DMS114 treated with DMSO at 0.1 percent for 48 hours (cell line): ENCODE measurements around the gene ACSF3.
"Not testable (repeated sequence)": the region's sequence is repeated elsewhere in the genome, so short reads cannot be mapped to it uniquely, and the experiment has no call there.

ENCODE experiments used
- DNase-seq: peaks from one replicate; lab custom pipeline; 2025; ENCODE audit not compliant: unreplicated experiment; lab: John Stamatoyannopoulos, UW

The ACSF3 gene

DNA sequence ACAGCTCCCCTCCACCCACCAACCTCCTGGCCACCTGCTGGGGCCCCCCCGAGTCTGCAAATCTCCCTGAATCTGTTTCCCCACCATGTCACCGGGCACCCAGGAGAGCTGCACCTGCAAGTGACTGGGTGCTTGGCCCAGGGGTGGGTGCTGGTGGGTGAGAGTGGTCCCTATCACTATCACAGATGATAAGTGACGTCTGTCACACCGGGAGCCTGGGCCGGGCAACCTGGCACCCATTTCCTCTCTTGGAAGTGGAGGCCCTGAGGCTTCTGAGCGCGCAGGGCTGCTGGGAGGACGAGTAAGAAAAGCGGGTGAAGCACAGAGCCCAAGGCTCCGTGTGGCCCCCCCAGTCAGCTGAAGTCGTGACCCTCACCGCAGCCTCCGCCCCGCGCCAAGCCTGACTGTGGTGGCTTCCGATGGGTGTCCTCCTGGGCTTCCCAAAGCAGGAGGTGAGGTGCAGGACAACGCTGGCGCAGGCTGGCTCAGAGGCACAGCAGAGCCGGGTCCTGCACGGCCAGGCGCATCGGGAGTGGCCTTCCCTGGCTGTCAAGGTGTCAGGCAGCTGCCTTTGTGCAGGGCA lies 21.0 kb upstream of the ACSF3 start:
- no peak for DNase-seq

DNA sequence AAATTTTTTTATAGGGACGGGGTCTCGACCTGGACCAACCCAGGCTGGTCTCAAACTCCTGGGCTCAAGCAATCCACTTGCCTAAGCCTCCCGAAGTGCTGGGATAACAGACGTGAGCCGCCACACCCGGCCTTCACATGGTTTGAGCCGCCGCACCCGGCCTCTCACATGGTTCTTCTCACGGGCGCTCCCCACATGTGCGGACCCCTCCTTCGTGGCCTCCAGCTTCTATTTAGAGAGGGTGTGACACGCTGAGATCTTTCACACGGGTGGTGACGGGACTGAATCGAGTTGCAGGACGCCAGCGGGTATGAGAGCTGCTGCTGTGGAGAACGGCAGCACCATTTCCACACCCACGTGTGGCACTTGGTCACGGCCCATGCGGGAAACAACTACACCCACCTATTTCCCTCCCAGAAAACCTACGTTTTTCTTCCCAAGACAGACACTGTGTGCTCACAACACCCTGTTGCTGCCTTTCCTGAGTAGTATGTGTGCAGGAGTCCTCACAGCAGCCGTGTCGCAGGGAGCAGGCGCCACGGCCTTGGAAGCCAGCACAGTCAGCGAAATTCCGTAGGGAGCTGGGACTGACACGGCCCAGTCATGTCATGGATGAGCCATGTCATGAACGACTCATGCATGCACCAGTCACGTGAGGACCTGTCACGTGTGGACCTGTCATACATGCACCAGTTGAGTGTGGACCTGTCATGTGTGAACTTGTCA lies 20.1 kb upstream of the ACSF3 start:
- no peak for DNase-seq

DNA sequence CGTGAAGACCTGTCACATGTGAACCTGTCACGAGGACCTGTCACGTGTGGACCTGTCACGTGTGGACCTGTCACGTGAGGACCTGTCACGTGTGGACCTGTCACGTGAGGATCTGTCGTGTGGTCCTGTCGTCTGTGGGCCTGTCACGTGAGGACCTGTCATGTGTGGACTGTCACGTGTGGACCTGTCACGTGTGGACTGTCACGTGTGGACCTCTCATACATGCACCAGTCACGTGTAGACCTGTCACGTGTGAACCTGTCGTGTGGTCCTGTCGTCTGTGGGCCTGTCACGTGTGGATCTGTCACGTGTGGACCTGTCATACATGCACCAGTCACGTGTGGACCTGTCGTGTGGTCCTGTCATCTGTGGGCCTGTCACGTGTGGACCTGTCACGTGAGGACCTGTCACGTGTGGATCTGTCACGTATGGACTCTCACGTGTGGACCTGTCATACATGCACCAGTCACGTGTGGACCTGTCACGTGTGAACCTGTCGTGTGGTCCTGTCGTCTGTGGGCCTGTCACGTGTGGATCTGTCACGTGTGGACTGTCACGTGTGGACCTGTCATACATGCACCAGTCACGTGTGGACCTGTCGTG lies 19.5 kb upstream of the ACSF3 start:
- not testable (repeated sequence) for DNase-seq

DNA sequence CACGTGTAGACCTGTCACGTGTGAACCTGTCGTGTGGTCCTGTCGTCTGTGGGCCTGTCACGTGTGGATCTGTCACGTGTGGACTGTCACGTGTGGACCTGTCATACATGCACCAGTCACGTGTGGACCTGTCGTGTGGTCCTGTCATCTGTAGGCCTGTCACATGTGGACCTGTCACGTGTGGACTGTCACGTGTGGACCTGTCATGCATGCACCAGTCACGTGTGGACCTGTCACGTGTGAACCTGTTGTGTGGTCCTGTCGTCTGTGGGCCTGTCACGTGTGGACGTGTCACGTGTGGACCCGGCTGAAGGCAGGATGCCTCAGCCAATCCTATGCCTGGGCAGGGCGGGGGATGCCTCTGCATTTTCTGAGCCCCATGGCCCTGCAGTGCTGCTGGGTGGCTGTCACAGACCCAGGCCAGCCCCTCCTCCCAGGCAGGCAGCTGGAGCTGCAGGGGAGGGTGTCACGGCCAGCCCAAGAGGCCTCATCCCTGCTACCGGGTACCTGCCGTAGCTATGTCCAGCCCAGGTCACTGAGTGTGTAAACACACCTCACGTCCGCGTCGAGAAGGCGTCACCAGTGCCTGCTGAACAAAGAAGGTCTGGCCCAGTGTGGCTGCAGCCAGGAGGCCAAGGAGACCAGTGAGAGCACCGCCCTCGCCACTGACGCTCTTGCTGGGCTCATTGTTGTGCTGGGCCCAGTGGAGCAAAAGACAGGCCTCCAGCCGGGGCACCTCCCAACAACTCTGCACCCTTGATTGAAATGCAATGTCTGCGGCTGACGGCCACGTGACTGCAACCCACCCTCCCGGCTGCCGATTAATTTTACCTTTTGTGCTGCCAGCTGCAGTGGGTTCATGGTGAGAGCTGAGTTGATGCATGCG lies 18.6 kb upstream of the ACSF3 start:
- no peak for DNase-seq

DNA sequence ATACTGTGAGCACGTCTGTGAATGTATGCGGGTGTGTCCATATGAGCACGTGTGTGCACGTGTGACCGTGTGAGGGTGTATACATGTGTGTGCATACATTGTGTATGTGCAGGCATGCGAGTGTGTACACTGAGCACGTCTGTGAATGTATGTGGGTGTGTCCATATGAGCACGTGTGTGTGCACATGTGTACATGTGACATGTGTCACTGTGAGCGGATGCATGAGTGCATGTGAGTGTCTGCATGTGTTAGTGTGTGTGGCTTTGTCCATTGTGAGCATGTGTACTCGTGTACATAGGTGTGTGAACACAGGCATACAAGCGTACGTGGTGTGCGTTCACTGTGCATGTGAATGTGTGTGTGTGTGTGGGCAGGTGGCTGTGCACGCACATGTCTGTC lies 17.5 kb upstream of the ACSF3 start:
- no peak for DNase-seq

DNA sequence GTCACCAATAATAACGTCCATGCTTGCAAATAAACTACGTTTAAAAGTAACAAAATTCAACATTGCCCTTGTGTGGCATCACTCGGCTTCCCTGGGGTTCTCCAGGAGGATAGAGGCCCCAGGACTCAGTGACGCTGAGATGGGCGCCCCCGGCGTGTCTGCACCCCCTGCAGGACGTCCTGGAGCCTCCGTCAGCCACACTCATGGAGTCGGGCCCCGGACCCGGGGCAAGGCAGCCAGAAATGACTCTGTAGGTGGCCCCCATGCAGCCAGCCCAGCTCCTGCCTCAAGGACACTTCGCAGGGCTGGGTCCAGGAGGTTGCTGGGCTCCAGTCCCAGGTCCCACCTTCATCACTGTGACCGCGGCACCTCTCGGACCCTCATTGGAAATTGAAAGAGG lies 16.6 kb upstream of the ACSF3 start:
- no peak for DNase-seq

DNA sequence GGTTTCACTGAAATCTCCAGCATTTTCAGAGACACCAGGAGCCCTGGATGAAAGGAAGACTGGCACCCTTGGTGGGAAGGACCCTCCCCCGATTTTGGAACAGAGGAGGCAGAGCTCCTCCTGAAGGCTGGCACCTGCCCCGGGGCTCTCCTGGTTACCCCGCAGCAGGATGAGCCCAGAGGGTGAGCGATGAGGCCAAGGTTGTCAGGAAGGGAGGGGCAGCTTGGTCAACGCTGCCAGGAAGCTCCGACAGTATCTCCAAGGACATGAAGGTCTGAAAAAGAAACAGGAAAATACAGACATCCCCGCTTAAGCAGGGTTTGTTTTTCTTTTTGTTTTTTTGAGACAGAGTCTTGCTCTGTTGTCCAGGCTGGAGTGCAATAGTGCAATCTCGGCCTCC lies 15.5 kb upstream of the ACSF3 start:
- DNase-seq, result no peak

DNA sequence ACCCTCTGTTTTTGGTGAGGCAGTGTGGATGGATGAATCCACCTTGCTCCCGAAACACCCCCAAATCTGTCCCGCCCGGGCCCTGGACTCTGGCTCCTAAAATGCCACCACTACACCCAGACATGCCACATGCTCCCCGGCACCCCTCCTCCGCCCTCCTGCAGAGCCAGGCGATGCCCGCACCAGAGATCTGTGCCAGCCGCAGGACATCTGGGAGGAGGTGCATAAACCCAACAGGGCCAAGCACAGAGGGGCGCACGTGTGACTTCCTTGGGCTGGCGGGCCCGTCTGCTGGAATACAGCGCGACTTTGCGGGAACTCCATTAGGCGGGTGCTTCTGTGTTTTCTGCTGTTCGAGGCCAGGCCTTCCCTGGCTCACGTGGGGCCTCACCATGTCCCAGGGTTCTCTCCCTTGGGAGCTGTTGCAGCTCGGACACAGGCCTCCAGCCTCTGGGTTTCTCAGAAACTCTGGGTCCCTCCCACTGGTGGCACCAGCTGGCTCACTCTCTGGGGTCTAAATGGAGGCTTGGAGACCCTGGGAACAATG lies 14.1 kb upstream of the ACSF3 start:
- DNase-seq, result no peak

DNA sequence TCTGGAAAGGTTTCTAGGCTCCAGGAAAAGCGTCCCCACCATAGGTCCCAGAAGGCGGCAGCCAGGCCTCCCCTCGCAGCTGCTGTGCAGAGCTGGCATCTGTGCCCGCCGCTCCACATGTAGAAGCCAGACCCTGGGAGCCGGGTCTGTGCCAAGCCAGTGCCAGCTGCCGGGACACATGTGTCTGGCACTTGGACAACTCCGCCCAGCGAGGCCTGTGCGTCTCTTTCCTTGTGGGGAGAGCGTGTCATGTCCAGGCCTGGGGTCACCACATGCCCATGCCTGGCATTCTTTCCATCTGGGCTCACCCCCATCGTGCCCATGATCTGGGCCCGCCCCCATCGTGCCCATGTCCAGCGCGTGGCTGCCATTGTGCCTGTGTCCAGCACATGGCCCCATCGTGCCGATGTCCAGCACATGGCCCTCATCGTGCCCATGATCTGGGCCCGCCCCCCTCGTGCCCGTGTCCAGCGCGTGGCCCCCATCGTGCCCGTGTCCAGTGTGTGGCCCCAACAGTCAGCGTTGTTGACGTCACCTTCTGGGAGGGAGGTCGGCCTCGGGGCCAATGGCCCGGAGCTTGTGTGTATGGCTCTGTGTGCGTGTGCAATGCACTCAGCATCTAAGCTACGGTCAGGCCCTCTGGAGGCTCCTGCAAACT lies 13.3 kb upstream of the ACSF3 start:
- no peak for DNase-seq

DNA sequence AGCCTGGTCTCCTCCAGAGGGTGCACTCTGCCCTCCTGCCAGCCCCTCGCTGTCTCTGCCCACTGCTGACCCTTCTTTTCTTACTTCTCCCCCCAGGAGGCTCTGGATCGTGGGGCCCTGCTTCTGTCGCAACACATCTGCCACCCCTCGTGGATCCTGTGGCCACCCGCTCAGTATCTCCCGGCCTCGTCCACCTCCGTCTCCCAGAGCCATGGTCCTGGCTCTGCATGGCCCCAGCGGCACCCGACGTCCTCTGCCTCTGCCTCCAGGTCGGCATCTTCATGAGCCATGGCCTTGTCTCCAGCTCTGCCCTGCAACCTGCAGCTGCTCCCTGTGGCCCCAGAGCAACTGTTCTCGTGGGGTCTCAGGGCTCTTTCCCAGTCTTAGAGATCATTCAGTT lies 12.1 kb upstream of the ACSF3 start:
- DNase-seq, result no peak

DNA sequence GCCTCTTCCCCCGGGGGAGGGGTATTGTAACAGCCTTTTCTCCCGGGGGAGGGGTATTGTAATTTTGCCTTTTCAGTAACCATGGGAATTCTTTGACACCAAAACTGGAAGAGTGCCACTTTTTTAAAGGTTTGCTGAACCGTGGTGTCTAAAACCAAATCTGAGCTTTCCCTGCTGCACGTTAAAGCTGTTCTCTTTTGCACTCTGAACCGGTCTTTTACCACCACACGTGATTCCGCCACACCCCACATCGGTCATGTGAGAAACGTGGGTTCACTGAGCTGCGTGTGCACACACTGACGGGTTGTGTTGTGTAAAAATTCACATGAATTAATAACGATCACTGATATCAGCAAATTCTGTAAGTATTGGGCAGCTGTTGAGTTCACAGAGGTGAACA lies 9.2 kb upstream of the ACSF3 start:
- DNase-seq, result no peak

DNA sequence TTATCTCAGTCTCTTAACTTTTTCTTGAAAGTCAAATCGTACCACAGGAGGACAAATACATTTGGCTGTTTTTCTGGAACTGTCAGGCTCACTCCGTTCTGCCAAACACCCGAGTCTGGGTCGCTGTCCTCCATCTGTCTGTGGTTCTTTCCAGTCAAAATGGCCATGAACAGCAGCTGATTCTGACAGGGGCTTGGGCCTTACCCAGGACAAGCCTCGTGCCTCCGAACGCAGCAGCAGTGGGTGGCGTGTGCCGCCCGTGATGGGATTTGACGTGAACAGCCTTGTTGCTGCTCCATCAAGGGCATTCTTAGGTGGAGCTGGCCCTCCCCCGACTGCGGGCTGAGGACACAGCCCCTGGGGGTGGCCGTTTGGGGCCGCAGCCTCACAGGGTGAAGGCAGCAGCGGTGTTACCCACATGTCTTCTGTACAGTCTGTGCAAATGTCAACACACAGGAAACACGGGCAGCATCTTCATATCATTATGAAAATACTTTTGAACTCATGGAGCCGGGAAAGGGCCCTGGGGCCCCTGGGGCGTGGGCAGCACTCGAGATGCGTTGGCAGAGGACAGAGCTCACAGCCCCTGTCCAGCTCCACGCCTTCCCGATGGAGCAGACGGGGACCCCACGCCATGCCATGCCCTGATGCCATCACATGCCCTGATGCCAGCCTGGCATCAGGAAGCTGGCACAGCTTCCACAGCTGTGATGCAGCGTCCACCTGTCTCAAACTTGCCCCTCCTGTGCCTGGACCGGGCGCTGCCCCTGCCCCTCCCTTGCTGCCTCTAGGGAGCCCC lies 8.6 kb upstream of the ACSF3 start:
- DNase-seq, result no peak

DNA sequence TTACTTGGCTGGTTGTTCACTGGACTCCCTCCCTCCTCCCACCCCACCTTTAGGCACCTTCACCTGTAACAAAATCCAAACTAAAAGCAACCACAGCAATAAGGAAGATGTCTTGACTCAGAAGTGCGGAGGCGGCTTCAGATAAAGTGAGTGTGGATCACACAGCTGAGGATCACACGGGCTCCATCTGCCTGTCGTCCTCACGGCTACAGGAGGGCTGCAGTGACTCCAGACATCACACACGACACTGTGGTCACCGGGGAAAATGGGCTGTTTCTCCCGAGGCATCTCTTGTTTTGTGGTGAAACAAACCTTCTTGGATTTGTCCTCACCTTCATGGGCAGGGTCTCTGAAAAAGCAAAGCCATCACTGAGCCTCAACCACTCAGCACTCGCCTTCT lies 7.9 kb upstream of the ACSF3 start:
- no peak for DNase-seq

DNA sequence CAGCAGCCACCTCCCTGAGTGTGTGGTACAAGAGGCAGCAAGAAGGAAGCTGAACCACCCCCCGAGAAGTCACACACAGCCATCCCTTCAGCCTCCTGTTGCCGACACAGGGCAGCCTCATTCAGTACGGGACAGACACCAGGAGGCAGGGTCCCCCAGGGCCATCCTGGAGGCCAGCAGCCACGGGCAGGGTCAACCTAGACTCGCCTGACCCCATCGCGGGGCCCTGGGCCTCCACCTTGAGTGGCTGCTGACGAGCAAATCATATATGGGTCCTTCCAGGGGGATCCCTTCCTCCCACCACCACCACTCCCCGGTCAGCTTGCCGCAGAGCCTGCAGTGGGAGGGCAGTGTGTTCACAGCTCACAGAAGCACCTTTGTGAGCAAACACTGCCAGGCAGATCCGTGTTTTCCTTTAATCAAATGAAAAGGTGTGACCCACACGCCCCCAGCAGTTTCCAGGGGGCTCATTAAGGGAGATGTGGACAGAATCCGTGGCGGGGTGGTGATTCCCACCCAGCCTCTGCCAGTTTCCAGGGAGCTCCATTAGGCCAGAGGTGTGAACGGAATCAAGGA lies 5.6 kb upstream of the ACSF3 start:
- no peak for DNase-seq

DNA sequence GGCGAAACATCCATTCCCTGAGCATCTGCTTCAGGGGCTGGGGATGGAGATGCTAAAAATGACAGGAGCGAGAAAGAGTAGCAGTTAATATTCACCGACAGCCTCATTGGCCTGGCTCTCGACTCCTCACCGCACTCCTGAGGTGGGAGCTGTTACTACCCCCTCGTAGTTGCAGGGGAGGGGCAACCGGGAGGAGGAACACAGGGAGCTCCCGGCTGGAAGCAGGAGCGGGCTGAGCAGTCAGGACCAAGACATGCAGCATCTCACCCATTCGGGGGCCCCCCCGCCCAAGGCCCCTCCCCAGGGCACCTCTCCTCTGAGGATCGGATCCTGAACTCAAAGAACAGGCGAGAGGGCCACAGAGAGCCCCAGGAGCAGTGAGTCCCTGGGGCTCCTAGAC lies 4.5 kb upstream of the ACSF3 start:
- DNase-seq, result no peak

DNA sequence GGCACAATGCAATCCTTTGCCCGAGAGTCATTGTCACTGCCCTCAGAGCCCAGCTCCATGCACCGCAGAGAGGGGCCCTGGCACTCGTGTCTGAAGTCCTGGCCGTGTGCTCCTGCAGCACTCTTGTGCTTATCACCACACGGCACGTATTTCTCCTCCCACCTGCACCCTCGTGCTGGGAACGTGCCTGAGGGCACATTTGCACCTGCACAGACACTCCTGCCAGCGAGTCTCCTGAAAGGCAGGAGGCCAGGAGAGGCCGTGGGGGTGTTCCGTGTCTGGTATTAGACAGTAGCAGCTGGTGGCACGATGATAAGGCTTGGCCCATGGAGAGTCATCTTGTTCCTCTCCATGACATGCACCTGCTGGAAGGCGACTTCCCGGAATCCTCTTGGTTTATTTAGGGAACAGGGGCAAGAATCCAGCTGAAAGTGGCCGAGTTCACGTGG lies 3.4 kb upstream of the ACSF3 start:
- DNase-seq, result no peak

DNA sequence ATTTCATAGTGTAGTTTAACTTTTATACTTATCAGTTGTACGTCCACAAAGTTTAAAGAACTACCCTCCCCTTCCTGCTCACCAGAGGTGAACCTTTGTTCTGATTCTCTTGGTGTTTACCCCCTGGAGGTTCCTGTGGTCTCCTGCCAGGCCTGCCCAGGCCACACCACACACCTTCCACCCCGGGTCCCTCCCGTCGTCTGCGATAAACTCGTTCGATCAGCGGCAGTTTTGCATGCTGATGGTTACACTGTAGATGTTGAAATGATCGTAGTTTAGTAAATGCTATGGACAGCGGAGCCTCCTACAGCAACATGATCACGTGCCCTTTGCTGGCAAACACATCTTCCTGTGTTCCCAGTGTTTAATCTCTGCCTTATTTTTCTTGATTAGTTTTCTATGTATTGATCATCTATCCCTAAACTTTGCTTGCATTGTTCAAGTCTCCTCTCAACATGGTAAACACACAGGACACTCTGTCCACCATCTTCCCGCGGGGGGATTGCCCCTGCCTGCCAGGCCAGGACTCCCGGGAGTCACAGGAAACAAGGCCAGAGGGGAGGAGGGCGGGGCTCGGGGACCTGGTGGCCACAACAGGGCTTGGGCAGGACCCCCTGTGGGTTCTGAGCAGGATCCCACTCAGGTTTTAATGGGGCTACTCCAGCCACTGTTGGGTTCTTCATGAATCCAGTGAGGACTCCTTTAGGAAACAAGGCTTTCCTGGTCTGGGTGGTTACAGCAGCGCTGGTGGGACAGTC lies 2.8 kb upstream of the ACSF3 start:
- no peak for DNase-seq

DNA sequence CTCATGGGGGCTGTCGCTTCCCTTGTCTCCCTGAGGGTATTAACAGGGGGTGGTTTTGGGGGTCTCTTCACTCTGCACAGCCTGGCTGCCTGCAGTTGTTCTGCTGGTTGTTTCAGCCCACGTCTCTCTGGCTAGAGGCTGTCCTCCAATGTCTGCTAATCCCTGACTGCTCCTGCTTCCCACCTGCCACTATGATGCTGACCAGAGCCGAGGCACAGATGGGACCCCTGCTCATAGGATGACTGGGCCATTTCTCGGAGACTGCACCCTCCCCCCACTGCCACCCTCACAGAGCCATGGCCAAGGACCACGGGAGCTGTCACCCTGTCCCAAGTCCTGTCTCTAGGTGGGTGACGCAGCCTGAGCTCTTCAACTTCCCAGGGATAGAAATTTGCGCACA lies 1.6 kb upstream of the ACSF3 start:
- no peak for DNase-seq

DNA sequence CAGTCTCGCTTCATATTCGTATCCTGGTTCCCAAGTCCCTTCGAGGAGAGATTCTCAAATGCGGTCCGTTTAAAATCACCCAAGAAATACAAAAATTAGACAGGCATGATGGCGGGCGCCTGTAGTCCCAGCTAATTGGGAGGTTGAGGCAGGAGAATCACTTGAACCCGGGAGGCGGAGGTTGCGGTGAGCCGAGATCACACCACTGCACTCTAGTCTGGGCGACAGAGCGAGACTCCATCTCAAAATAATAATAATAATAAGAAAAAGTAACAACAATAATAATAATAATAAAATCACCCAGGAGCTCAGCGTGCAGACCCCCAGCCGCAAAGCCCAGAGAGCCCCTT lies 425 bp upstream of the ACSF3 start:
- not testable (repeated sequence) for DNase-seq
